Endothelial cell of umbilical vein (primary cell): ENCODE data around the gene SLC5A2. TPM values are rescaled to one million over a fixed set of nuclear protein-coding genes. Genes with fewer than 3 reads are reported as not detected.
"Not testable (repeated sequence)": the region's sequence is repeated elsewhere in the genome, so short reads cannot be mapped to it uniquely, and the experiment has no call there.

Source experiments
- BruUV-seq: library from RNA; stranded (reverse); fragments of 400-500 nt; replicated peaks from 2 replicates; lab custom pipeline; 2021; lab: Mats Ljungman, UMichigan
- CTCF ChIA-PET: fragments of 300-600, 350-600 bp; sonication (Branson Sonifier 250); formaldehyde crosslinking; loops from one replicate; lab custom pipeline; 2021; ENCODE audit warnings: antibody characterized with exemption, inconsistent platforms; lab: Charles Lee
- POLR2A ChIA-PET: fragments of 300-600, 350-600 bp; sonication (Branson Sonifier 250); formaldehyde crosslinking; loops from one replicate; lab custom pipeline; 2021; ENCODE audit warnings: antibody characterized with exemption, inconsistent platforms; lab: Charles Lee
- DNase-seq: peaks from one replicate; pipeline ENCODE4 v3.0.0-alpha.2; 2011; ENCODE audit warnings: low read depth, low spot score
- FAIRE-seq: peaks from 2 replicates; lab custom pipeline; 2011; peaks lifted over from hg19 to GRCh38; lab: Jason Lieb, UNC
- H2AFZ ChIP-seq: 2 replicates; pipeline ENCODE4 v1.6.0; 2012; ENCODE audit warnings: low read depth, low read length, control low read depth, inconsistent platforms
- H3K27ac ChIP-seq: 2 replicates; pipeline ENCODE4 v1.5.1; 2011; ENCODE audit warnings: low read depth, mild to moderate bottlenecking, control low read depth, low read length, moderate library complexity; ENCODE audit not compliant: insufficient read depth
- H3K27me3 ChIP-seq, 2 experiments: 2 replicates each; pipeline versions ENCODE4 v1.6.0 to v1.6.1; 2011; ENCODE audit warnings: low read length in 2 of 2, mixed read lengths in 1 of 2; ENCODE audit not compliant: control insufficient read depth in 2 of 2, insufficient read depth in 2 of 2
- H3K36me3 ChIP-seq, 2 experiments: 2 replicates in 1 of 2; 3 replicates in 1 of 2; pipeline ENCODE4 v1.5.1; 2011; ENCODE audit warnings: low read length in 2 of 2, mild to moderate bottlenecking in 1 of 2, moderate library complexity in 1 of 2; ENCODE audit not compliant: control insufficient read depth in 2 of 2, insufficient read depth in 2 of 2; ENCODE audit errors: extremely low read depth in 1 of 2
- H3K4me1 ChIP-seq: 3 replicates; pipeline ENCODE4 v1.5.1; 2011; ENCODE audit warnings: mild to moderate bottlenecking, low read length; ENCODE audit not compliant: control insufficient read depth, insufficient read depth; ENCODE audit errors: extremely low read depth
- H3K4me2 ChIP-seq: 2 replicates; pipeline ENCODE4 v1.6.1; 2011; ENCODE audit warnings: low read length, control low read depth, mixed read lengths; ENCODE audit not compliant: insufficient read depth
- H3K4me3 ChIP-seq, 3 experiments: fragments of 200-600 bp in 1 of 3; sonication (generic), shearing (Covaris generic) in 1 of 3; replicated peaks in 1 of 3; 2 replicates each; pipeline ENCODE4 v1.5.1; 2011 to 2016; ENCODE audit warnings: control low read depth in 3 of 3, low read length in 3 of 3, mild to moderate bottlenecking in 2 of 3, inconsistent platforms in 1 of 3, low read depth in 1 of 3, moderate library complexity in 1 of 3; ENCODE audit not compliant: insufficient read depth in 1 of 3
- H3K79me2 ChIP-seq: 2 replicates; pipeline ENCODE4 v1.6.0; 2012; ENCODE audit warnings: low read length, inconsistent platforms; ENCODE audit not compliant: control insufficient read depth, insufficient read depth
- H3K9ac ChIP-seq: replicated peaks from 2 replicates; pipeline ENCODE3; 2011; ENCODE audit warnings: low read length, control low read depth; ENCODE audit not compliant: insufficient read depth; ENCODE audit errors: extremely low read depth
- H3K9me1 ChIP-seq: replicated peaks from 3 replicates; pipeline ENCODE4 v1.6.0; 2011; ENCODE audit warnings: mild to moderate bottlenecking, low read length; ENCODE audit not compliant: control insufficient read depth, insufficient read depth; ENCODE audit errors: extremely low read depth
- H3K9me3 ChIP-seq: replicated peaks from 2 replicates; pipeline ENCODE4 v1.5.1; 2012; ENCODE audit warnings: low read length, inconsistent platforms; ENCODE audit not compliant: control insufficient read depth, insufficient read depth
- H4K20me1 ChIP-seq: replicated peaks from 2 replicates; pipeline ENCODE3; 2011; ENCODE audit warnings: mild to moderate bottlenecking, low read length; ENCODE audit not compliant: control insufficient read depth, insufficient read depth; ENCODE audit errors: extremely low read depth
- CTCF ChIP-seq, 2 donors: IDR thresholded peaks; 1 replicate in 1 of 2; 2 replicates in 1 of 2; pipeline ENCODE4 v1.5.1; 2011; ENCODE audit warnings: low read length in 2 of 2, mild to moderate bottlenecking in 2 of 2, moderate library complexity in 2 of 2, control low read depth in 1 of 2, inconsistent platforms in 1 of 2, low read depth in 1 of 2; ENCODE audit not compliant: insufficient read depth in 1 of 2; ENCODE audit errors: extremely low read depth in 1 of 2
- GATA2 ChIP-seq: IDR thresholded peaks from 2 replicates; pipeline ENCODE4 v1.7.0; 2011; ENCODE audit warnings: low read depth, mild to moderate bottlenecking, moderate library complexity, mixed read lengths, low read length; ENCODE audit not compliant: insufficient read length, insufficient read depth
- JUN ChIP-seq: IDR thresholded peaks from 2 replicates; pipeline ENCODE4 v1.6.1; 2011; ENCODE audit warnings: borderline replicate concordance, low read depth; ENCODE audit not compliant: insufficient read length, insufficient read depth
- MAX ChIP-seq: IDR thresholded peaks from 2 replicates; pipeline ENCODE4 v1.6.1; 2011; ENCODE audit not compliant: insufficient read depth, insufficient read length
- POLR2A ChIP-seq: IDR thresholded peaks from 2 replicates; pipeline ENCODE4 v1.6.1; 2012; ENCODE audit warnings: low read depth, mild to moderate bottlenecking, control low read depth, low read length
- POLR2AphosphoS5 ChIP-seq: IDR thresholded peaks from 2 replicates; pipeline ENCODE4 v1.6.1; 2012; ENCODE audit warnings: low read depth, mild to moderate bottlenecking, control low read depth, low read length, moderate library complexity; ENCODE audit not compliant: insufficient read depth
- dilution Hi-C: fragments of 300-500 bp; cut with MboI; formaldehyde crosslinking; loops from one replicate; pipeline ENCODE4 v1.15.0; 2019; ENCODE audit warnings: low sequenced_read_pairs; ENCODE audit not compliant: extremely low pct_ligation_motif_present
- intact Hi-C: fragments of 100-400 bp; cut with micrococcal nuclease; formaldehyde crosslinking; loops from one replicate; pipeline ENCODE4 v1.10.0; 2022
- polyA plus RNA-seq, 4 experiments: library from polyadenylated mRNA; depleted of rRNA in 3 of 4; stranded (reverse) in 3 of 4; unstranded in 1 of 4; fragments of >200 nt; gene quantifications; 2 replicates each; pipeline versions ENCODE4 v1.2.1 to v1.2.3, GENCODE V29; 2011 to 2012; ENCODE audit warnings: missing spikeins in 1 of 4
- total RNA-seq: library from RNA; stranded (reverse); gene quantifications from 2 replicates; pipeline ENCODE4 v1.2.3, GENCODE V29; 2021

The SLC5A2 gene
- total and polyA plus RNA-seq, 2 donors (not counting 3 experiments of a cell fraction or from before 2014, with no cell fraction given) = 0.03 TPM; not detected in 1

- no peaks in the 10 kb centered on the region for H3K79me2 ChIP-seq
- DNase-seq (no peak), FAIRE-seq (no peak)
- ChIA-PET CTCF (no interaction called here), POLR2A (no interaction called here)
- no TSS peak for BruUV-seq
- no peaks in the 10 kb centered on the region for H4K20me1 ChIP-seq
- no peaks in the 10 kb centered on the region for H3K9me3 ChIP-seq
- no peak overlapping the region for H3K27ac ChIP-seq
- no peak overlapping the region for H3K4me2 ChIP-seq
- H3K4me3 ChIP-seq = no peak overlapping the region
- H2AFZ ChIP-seq = no peak overlapping the region
- H3K4me1 ChIP-seq = no peaks in the 10 kb centered on the region
- H3K27me3 ChIP-seq = no peaks in the 10 kb centered on the region
- H3K9me1 ChIP-seq = no peaks in the 10 kb centered on the region
- intact Hi-C loops (no loop called here), dilution Hi-C loops (no loop called here)
- H3K9ac ChIP-seq = no peak overlapping the region
- TF ChIP-seq CTCF (IDR thresholded peaks at IDR 0.05; ENCODE audit: extremely low read depth in 1 of 2, insufficient read depth in 1 of 2, low read depth in 1 of 2, low read length in 2 of 2) (no peak), JUN (no peak), GATA2 (no peak), POLR2AphosphoS5 (no peak), POLR2A (no peak), MAX (no peak)
- no peaks in the 10 kb centered on the region for H3K36me3 ChIP-seq
Observed at GRCh38 chr16:31522071-31522470, 39.1 kb downstream of the SLC5A2 start.

- H3K4me1 ChIP-seq, dilution Hi-C loops, CTCF ChIA-PET, H3K9me3 ChIP-seq, BruUV-seq, H2AFZ ChIP-seq, H4K20me1 ChIP-seq, H3K9ac ChIP-seq, DNase-seq, intact Hi-C loops, H3K36me3 ChIP-seq, H3K27ac ChIP-seq, H3K79me2 ChIP-seq, H3K4me3 ChIP-seq, H3K4me2 ChIP-seq, FAIRE-seq, H3K9me1 ChIP-seq, POLR2A ChIA-PET: not testable (repeated sequence)
- peaks cover 12 to 14% of the 10 kb centered on the region in 2 experiments for H3K27me3 ChIP-seq
Observed at GRCh38 chr16:31523768-31524167, 40.8 kb downstream of the SLC5A2 start.
